HG02852 (cell line): ENCODE results near the gene LRRC23.

Experiments
- ATAC-seq: cut with Tn5 transposase; IDR thresholded peaks from one replicate; pipeline ENCODE4 v1.9.1; 2021; ENCODE audit warnings: mild to moderate bottlenecking, moderate library complexity; ENCODE audit not compliant: unreplicated experiment

Gene LRRC23

DNA sequence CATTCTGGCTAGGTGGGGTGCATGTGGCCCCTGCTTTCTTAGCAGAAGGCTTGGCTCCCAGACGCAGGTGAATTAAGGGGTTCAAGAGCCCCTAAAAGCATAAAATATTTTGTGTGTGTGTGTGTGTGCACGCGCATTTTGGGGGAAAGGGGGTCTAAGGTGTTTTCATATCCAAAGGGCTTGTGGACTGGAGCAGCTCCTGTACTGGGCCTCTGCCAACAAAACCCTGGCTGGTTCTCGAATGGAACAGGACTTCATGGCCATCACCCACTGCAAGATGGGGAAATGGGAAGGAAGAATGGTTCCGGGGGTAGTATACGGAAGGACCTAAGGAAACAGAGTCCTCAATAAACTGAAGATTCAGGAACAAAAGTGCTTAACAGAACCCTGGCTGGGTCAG lies 19.2 kb downstream of the LRRC23 start:
- ATAC-seq = no peak

DNA sequence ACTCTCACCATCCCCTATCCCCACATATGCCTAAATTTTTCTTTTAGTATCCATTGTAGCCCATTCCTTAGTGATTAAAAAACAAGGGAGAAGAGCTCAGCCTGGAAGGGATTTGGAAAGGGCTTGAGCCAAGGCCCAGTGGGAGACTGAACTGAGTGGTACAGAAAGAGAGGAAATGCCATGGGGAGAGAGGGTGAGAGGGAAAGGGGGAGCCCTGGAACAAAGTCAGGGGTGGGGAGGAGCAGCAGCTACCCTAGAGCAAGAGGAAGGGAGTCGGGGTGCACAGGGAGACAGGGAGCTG lies 20.6 kb downstream of the LRRC23 start:
- no peak for ATAC-seq

DNA sequence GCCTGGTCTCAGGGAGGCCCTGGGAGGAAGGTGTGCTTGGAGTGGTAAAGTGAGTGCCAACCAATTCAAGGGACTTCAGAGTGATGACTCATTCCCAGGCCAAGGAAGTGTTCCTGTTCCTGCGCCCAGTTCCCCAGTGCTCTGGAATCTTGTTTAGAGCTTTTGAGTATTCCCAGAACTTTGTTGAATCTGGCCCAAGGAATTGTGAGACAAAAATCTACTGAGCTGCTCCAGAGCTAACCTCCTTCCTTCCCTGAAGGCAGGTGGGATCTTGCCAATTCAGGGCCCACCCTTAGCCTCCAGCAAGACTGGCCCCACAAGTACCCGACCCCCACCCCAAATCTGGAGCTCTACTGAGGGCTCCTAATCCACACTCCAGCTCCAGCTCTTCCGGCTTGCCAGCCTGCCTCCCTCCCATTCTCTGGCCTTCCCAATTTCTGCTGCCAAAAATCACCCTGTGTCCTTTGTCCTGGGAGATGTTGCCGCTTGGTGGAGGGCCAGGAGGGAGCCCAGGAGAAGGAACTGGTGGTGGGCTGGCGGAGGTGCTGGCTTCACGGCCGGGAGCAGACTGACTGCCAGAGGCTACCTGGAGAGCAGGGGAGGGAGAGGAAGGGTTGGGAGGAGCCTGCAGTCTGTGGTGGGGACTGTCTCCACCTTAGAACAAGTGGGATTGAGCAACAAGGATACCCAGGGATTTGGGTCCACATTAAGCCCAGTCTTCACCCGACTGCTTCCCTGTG lies 21.1 kb downstream of the LRRC23 start:
- no peak for ATAC-seq

DNA sequence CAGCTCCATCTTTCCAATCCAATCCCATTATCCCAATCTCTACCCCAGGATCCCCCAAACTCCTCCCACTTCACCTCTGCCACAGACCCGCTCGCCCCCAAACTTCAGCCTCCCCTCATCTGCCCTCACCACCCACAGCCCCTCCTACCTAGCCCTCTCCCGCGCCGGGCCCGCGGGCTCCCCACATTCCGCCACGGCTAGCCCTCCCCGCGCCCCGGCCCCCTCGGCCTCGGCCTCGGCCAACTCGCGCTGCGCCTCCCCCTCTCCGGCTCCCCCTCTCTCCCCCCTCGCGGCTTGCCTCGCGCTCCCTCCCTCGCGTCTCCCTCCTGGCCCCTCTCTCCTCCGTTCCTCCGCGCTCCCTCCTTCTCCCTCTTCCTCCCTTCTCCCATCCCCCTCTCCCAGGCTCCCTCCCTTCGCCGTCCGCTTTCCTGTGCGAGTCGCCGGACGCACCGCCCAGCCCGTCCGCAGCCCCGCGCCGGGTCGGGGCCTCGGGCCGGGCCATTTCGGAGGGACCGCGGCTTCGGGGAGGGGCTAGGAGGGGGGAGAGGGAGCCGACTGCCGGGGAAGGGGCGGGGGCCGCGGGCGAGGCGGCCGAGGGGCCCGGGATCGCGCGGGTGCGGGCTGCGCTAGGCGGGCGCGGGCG lies 22.9 kb downstream of the LRRC23 start, which contains the start of gene ATN1:
Gene ATN1 (plus strand): TSS at position 581 of the 643 bp plus-strand sequence. CDS start 6,043 bp downstream, outside the sequence.
- ATAC-seq = no peak

DNA sequence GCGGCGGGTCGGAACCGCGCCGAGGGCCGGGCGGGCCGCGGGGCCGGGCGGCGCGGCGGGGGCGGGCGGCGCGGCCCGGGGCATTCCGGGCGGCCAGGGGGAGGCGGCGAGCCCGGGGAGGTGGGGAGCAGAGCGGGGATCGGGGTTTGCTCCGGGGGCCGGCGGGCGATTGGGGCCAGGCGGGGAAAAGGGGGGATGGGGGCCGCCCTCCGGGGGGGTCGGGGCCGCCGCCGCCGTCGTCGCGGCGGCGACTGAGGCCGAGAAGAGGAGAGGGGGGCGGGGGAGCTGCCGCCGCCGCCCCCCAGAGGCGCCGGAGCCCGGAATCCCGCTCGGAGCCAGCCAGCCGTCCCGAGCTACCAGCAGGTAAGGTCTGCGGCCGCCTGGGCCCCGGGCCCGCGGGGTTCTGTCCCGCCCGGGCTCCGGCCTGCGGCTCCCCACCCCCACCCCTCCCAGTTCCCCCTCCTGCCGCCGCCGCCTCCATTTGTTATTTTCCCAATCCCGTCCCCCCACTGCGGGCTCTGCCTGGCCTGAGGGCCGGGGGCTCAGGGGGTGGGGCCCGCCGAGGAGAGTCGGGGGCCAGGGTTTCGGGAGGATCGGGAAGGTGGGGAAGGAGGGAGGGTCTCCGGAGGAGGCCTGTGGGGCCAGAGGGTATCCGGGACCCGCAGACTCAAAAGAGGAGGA lies 23.5 kb downstream of the LRRC23 start:
- no peak for ATAC-seq

DNA sequence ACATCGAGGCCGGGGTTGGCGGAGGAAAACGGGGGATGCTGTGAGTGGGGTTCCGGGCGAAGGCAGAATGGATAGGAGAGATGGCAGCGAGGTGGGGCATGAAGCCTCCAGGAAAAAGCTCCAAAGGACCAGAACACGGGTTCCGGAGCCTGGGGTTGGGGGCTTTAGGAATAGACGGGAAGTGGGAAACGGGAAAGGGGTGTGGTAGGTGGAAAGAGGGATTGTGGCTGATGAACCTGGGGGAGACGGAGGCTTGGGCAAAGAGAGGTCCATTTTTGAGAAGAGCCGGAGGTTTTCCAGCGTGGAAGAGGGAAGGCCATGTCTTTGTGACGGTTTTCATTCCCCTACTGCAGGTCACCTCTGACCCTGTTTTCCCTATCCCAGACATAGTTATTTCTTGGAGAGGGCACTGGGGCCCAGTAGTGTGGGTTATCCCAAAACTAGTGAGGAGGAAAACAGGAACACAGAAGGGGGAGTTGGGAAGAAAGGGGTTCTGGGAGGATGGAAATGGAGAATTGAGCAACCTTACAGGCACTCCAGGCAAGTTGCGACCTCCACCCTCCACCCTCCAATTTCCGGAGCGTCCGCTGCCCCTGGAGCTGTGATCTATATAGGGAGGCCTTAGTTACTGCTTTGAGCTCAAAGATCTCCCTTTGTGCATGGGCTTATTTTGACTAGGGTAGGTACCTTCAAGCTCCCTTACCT lies 24.2 kb downstream of the LRRC23 start:
- ATAC-seq = no peak

DNA sequence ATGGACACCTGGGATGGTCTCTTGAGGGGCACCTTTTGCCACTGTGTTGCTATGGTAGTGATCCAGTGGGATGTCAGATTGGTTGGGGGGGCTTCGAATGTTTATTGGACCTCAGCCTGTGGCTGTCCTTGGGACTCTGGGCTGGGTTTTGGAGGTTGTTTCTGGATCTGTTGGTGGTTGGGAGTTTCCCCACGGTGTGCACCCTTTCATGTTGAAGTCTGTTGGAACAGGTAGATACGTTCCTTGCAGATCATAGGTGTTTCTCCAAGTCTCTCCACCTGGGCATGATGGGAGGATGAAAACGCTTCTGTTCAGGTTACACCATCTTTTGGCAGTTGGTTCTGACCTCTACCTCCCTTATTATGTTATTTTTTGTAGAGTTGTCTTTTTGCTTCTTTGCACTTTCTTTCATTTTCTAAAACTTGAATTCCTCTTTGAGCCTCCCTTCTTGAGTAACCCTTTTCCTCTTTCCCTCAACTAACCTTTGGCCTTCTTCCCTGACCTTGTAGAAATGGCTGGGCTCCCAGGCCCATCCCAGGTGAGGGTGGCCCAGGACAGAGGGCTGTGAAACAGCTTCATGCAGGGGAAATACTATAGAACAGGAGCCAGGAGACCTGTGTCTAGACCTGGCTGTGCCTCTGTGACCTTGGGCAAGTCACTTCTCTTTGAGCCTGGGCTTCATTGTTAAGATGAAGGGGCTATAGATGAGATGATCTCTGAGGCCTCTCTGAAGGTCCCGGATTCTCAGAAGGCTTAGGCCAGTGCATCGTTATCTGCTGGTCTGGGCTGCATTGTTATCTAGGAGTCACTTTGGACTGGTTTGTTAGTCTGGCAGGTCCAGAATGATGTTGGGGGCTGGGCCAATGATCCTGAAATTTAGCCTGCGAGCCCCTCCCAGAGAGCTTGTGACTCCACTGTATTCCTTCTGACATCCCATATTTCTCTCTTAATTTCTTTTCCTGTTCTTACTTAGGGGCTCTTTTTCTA lies 25.1 kb downstream of the LRRC23 start:
- ATAC-seq = no peak

DNA sequence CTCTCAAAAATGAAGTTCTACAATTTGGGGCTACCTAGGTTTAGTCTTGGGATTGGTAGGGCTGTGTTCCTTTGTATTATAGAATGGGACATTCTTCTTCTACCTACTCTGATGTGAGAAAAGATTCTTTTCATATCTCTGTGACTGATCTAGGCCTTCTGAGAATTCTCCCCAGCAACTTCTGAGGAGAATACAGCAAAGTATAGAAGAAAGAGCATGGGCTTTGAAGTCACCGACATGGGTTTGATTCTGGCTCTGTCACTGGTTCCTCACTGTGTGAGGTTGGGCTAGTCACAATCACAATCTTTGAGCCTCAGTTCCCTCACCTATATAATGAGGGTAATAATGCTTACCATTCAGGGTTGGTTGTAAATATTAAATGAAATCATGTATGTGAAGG lies 28.1 kb downstream of the LRRC23 start:
- no peak for ATAC-seq

DNA sequence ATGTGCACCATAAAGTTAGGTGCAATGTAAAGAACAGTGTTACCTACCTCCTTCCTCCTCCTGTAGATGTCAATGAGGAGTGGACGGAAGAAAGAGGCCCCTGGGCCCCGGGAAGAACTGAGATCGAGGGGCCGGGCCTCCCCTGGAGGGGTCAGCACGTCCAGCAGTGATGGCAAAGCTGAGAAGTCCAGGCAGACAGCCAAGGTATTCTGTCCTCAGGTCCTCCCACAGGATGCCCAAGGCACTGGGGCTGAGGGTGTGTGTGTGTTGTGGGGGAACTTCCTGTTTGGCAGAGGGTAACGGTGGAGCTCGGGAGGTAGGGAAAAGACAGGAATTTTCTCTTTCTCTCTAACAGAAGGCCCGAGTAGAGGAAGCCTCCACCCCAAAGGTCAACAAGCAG lies 29.5 kb downstream of the LRRC23 start:
- ATAC-seq = no peak

DNA sequence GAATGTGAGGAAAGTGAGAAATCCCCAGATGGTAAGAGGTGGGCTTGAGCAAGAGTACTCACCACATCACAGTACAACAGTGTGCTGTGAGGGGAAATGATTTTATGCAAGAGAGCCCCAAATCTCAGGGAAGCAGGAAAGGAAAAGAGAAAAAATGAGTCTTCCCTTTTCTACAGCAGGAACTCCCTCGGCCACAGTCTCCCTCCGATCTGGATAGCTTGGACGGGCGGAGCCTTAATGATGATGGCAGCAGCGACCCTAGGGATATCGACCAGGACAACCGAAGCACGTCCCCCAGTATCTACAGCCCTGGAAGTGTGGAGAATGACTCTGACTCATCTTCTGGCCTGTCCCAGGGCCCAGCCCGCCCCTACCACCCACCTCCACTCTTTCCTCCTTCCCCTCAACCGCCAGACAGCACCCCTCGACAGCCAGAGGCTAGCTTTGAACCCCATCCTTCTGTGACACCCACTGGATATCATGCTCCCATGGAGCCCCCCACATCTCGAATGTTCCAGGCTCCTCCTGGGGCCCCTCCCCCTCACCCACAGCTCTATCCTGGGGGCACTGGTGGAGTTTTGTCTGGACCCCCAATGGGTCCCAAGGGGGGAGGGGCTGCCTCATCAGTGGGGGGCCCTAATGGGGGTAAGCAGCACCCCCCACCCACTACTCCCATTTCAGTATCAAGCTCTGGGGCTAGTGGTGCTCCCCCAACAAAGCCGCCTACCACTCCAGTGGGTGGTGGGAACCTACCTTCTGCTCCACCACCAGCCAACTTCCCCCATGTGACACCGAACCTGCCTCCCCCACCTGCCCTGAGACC lies 31.0 kb downstream of the LRRC23 start:
- ATAC-seq = no peak

DNA sequence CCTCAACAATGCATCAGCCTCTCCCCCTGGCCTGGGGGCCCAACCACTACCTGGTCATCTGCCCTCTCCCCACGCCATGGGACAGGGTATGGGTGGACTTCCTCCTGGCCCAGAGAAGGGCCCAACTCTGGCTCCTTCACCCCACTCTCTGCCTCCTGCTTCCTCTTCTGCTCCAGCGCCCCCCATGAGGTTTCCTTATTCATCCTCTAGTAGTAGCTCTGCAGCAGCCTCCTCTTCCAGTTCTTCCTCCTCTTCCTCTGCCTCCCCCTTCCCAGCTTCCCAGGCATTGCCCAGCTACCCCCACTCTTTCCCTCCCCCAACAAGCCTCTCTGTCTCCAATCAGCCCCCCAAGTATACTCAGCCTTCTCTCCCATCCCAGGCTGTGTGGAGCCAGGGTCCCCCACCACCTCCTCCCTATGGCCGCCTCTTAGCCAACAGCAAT lies 31.6 kb downstream of the LRRC23 start:
- no peak for ATAC-seq

DNA sequence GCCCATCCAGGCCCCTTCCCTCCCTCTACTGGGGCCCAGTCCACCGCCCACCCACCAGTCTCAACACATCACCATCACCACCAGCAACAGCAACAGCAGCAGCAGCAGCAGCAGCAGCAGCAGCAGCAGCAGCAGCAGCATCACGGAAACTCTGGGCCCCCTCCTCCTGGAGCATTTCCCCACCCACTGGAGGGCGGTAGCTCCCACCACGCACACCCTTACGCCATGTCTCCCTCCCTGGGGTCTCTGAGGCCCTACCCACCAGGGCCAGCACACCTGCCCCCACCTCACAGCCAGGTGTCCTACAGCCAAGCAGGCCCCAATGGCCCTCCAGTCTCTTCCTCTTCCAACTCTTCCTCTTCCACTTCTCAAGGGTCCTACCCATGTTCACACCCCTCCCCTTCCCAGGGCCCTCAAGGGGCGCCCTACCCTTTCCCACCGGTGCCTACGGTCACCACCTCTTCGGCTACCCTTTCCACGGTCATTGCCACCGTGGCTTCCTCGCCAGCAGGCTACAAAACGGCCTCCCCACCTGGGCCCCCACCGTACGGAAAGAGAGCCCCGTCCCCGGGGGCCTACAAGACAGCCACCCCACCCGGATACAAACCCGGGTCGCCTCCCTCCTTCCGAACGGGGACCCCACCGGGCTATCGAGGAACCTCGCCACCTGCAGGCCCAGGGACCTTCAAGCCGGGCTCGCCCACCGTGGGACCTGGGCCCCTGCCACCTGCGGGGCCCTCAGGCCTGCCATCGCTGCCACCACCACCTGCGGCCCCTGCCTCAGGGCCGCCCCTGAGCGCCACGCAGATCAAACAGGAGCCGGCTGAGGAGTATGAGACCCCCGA lies 32.2 kb downstream of the LRRC23 start:
- ATAC-seq = peak; percentile 9

DNA sequence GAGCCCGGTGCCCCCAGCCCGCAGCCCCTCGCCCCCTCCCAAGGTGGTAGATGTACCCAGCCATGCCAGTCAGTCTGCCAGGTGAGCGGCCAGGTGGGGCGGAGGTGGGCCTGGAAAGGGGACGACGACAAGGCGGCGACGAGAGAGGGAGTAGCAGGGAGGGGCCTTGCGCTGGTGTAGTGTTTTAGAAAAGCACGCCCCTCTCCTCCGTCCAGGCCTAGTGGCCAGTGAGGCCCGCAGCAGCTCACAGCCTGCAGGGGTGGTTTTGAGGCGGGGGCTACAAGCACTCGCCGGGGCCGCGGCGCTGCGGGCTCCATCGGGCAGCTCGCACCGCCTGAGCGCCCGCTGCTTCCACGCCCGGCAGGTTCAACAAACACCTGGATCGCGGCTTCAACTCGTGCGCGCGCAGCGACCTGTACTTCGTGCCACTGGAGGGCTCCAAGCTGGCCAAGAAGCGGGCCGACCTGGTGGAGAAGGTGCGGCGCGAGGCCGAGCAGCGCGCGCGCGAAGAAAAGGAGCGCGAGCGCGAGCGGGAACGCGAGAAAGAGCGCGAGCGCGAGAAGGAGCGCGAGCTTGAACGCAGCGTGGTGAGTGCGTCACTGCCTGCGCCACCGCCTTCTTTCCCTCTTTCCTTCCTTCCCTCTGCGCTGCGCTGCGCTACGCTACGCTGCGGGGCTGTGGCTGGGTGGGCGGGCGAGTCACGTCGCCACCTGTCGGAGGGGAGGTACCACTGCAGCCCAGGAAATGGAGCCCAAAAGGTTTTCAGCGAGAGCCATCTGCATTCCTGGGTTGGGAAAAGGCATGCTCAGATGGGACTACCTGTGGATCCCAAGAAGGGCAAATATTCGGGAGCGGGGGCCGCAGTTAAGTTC lies 33.1 kb downstream of the LRRC23 start:
- ATAC-seq = peak; percentile 88

DNA sequence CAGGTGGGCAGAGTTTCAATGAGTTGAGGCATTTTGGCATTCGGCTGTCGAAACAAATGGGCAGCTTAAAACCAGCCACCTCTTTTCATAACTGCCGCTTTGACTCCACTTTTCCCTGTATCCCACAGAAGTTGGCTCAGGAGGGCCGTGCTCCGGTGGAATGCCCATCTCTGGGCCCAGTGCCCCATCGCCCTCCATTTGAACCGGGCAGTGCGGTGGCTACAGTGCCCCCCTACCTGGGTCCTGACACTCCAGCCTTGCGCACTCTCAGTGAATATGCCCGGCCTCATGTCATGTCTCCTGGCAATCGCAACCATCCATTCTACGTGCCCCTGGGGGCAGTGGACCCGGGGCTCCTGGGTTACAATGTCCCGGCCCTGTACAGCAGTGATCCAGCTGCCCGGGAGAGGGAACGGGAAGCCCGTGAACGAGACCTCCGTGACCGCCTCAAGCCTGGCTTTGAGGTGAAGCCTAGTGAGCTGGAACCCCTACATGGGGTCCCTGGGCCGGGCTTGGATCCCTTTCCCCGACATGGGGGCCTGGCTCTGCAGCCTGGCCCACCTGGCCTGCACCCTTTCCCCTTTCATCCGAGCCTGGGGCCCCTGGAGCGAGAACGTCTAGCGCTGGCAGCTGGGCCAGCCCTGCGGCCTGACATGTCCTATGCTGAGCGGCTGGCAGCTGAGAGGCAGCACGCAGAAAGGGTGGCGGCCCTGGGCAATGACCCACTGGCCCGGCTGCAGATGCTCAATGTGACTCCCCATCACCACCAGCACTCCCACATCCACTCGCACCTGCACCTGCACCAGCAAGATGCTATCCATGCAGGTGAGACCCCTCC lies 34.0 kb downstream of the LRRC23 start:
- ATAC-seq = no peak

DNA sequence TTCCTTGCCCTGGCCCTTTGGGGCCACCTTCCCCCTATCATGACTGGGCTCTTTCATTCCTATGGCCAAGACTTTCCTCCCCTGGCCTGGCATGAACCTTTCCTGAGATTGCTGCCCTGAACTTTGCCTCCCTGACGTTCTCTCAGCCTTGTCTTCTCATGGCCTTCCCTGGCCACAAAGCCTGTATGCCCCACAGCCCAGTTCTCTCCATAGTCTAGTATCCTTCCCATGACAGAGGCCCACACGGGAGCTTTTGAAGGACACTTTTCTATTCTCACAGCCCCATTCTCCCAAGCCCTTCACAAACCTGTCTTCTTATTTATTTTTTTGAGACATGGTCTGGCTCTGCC lies 34.5 kb downstream of the LRRC23 start:
- ATAC-seq = no peak

DNA sequence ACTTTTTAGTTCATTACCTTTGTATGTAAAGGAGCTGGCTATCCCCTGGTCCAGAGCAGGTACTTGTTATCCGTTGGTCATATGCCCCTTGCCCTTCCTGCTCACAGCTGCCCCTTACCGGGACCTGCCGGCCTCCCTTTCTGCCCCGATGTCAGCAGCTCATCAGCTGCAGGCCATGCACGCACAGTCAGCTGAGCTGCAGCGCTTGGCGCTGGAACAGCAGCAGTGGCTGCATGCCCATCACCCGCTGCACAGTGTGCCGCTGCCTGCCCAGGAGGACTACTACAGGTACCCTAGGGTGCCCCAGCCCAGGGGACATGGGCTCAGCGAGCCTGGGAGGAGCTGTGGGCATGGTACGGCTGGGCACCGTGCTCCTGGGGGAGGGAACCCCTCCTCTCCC lies 36.6 kb downstream of the LRRC23 start:
- no peak for ATAC-seq

DNA sequence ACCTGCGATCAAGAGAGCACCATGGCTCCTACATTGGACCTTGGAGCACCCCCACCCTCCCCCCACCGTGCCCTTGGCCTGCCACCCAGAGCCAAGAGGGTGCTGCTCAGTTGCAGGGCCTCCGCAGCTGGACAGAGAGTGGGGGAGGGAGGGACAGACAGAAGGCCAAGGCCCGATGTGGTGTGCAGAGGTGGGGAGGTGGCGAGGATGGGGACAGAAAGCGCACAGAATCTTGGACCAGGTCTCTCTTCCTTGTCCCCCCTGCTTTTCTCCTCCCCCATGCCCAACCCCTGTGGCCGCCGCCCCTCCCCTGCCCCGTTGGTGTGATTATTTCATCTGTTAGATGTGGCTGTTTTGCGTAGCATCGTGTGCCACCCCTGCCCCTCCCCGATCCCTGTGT lies 37.2 kb downstream of the LRRC23 start:
- no peak for ATAC-seq
